AG08395 (cell line): Measurements from ENCODE around the gene KCND3.
"Not testable (repeated sequence)": the region's sequence is repeated elsewhere in the genome, so short reads cannot be mapped to it uniquely, and the experiment has no call there.

Source experiments
- DNase-seq: peaks from one replicate; pipeline ENCODE4 v3.0.0; 2012; ENCODE audit warnings: mixed read lengths, low spot score

Gene KCND3

DNA sequence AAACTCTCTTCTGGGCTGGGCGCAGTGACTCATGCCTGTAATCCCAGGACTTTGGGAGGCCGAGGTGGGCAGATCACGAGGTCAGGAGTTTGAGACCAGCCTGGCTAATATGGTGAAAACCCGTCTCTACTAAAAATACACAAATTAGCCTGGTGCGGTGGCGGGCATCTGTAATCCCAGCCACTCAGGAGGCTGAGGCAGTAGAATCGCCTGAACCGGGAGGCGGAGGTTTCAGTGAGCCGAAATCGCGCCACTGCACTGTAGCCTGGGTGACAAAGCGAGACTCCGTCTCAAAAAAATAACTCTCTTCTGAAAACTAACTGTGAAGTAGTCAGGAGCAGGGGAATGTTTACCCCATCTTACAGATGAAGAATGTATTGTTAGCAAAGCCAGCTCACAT, 247.2 kb downstream of the KCND3 start:
- not testable (repeated sequence) for DNase-seq

DNA sequence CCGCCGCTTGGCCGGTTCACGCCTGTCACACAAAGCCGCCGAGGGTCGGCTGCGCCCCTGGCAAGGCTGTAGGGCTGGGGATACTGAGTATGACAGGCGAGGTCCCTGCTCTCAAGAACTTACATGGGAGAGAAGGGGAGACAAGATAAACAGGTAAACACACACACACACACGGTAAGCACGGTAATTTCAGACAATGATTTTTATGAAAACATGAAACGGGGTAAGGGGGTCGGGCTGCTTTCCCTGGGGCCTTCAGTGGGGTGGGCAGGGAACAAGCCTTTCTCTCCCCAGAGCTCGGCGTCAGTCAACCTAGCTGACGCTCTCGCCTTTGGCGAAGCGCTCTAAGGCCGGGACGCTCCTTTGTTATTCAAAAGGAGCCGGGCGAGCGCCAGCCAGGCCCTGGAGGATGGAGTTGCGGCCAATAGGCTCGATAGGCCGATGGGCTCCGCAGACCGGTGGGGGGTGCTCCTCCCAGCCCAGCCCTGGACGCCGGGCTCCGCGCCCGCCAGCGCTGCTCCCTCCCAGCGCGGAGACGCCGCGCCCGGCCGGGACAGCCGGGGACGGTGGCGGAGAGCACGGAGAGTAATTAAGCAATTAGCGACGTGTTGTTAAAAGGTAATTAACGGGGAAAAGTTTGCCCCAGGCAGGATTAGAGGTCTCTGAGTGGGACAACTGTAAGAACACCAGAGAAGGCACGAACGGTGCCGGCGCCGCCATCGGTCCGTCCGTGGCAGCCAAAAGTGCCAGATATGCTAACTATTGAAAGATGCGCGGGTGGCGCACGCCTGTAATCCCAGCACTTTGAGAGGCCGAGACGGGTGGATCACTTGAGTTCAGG, 249.3 kb downstream of the KCND3 start:
- DNase-seq = peak; percentile 80

DNA sequence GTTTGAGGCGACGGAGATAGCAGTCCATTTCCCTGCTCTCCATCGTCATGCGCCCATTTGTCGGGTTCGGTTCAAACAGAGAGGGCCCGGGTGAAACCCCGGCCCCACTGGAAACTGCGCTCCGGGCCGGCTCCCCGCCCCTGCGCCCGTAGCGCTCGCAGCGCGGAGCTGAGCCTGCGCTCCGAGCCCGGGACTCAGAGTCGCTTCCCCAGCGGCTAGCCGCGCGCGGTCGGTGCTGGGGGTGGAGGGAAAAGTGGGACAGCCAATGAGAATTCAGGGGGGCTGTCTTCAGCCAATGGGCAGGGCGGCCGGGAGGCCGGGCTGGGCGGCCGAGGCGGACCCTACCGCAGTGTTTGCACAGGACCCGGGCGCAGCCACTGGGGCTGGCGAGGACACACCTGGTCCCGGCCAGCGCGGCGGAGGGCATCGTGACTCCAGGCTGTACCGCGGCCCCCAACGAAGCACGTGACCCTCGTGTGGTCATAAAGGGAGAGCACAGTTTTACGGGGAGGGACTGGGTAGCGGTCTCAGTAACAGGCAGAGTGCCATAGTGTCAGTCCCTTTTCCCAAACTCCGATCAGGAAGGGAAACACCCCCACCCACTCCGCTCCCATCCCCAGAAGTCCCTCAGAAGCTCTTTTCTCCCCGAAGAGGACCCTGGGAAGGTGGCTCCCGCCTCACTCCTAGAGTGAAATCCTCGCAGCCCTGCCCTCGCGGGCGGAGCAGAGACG, 250.1 kb downstream of the KCND3 start, which contains the start of gene INKA2:
INKA2 (minus strand) TSS at position 202 of the 731 bp plus-strand sequence; CDS start at position 49, 153 bp downstream.
- peak; percentile 87 for DNase-seq

DNA sequence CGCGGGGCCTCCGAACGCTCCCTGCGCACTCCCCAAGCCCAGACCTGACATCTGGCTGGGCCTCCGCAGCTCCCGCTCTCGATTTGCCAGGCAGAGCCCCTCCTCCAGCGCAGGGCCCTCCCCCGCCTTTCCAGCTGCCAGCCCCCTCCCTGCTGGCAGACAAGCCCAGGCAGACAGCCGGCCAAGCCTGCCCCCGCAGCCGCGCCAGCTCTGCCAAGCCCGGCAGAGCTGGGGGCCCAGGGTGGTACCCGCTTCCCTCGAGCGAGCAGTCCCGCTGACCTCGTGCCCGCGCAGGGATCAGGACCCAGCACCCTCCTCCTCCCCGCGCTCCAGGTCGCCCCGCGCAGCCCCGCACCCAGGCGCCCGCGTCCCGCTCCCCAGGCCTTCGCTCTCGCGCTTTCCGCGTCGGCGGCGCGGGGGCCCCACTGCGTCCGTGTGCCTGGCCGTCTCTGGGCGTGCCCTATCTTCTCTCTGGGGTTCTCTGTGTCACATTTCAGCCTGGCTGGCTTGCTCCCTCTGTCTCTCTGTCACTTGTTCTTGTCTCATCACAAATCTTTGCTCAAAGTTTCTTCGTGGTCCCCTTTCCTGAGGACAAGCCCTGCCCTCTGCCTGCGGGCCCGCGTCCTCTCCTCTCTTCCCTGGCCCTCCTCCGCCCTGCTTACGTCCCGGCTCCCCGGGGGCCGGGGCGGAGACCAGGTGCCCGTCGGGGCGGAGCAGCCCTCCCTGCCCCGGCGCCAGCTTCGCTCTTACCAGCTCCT, 250.9 kb downstream of the KCND3 start:
- peak; percentile 34 for DNase-seq

DNA sequence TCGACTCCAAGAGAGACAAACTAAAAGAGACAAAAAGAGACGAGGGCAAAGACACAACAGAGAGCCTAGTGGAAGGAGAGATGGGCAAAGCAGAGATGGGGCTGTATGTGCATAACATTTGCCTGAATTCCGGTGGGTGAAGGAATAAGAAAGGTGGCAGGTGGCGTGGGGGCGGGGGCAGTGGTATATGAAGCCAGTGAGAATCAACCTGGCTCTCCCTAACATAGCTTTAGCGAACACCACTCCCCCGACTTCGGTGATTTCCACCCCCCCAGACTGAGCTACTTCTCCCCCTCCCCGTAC, 251.4 kb downstream of the KCND3 start:
- no peak for DNase-seq

DNA sequence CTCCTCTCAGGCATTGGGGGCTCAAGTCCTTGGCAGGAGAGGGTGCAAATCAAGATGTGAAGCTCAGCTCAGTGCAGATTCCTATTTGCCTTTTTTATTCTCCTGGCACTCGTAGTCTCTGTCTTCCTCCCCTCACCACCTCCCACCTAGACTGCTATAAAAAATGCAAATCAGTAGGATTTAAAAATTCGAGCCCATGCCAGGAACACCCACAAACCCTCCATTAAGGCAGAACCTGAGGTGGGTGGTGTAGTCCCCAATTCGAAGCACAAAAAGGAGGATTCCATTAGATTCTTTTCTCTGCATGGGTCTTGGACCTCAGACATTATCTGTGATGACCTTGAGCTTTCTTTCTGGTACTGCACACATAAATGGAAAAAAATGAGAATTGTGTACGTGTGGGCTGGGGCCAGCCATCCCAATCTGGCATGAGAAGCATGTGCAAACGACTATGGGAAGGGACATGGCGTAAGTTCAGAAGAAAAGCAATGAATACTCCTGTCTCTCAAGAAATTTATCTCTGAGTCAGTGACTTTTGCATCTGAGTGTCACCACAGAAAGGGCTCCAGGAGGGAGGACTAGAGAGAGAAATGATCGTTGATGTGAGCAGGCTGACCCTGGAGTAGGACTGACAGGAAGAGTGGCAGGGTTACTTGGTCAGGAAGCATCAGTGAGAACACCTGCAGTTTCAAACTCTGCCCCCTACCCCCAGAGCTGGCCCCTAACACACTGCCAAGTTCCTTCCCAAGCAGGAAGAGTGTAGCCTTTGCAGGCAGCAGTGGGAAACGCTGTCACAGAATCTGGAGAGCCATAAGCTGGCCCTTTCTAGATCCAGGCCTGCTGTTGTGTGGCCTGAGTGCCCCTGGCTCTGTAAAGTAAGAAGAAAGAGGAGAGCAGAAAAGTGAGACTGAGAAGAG, 252.0 kb downstream of the KCND3 start:
- DNase-seq = no peak

DNA sequence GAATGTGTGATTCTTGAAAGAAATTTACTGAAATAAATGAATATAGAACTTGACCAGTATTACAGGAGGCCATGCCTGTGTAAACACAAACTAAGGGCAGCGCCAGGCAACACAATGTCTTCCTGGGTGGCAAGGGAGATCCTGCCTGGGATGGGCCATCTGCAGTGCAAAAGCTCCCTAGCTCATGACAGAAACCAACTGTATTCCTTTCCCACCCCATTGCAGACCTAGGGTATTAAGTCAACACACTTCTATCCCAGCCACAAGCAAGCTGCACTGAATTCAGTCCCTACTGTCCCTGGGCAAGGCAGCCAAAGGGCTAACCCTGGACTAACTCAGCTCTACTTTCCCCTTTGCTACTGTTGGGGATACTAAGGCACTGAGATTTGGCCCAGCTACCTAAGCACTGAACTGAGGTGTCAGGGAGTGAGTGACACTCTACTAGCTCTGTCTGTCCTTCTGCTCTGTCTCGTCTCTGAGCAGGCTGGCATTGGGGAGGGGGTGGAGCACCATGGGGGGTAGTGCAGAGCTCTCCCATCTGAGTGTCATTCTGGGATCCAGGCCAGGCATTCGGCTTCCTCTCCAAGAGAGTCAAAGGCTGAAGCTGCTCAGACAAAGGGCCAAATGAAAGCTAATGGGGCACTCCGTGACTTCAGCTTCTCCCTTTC, 252.8 kb downstream of the KCND3 start:
- DNase-seq = no peak

DNA sequence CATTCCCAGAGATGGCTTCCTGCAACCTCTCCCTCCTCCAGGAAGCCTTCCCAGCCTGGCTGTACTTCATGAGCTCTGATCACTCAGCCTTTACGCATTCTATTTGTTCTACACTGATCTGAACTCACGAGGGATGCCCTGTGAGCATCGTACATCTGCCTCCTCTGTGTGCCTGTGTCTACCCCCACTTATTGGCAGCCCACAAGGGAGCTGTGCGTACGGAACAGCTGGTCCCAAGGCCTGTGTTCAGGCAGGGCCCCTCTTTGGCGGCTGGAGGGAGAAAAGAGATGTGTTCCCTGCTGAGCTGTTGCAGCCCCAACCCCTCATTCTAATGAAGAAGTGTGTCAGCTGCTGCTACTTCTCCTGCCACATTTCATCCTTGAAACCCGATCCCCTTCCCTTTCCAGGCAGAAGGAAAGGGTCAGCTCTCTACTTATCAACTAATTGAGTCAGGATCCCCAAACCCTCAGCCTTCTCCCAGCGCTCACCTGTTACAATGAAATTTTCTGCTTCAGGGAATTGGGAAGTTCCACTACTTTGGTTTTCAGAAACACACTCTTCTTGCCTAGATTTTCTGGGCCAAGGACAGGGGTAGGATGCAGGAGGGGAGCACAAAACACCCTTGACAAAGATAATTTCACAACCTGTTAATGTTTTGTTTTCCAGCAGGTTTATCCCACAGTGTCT, 253.5 kb downstream of the KCND3 start:
- no peak for DNase-seq

DNA sequence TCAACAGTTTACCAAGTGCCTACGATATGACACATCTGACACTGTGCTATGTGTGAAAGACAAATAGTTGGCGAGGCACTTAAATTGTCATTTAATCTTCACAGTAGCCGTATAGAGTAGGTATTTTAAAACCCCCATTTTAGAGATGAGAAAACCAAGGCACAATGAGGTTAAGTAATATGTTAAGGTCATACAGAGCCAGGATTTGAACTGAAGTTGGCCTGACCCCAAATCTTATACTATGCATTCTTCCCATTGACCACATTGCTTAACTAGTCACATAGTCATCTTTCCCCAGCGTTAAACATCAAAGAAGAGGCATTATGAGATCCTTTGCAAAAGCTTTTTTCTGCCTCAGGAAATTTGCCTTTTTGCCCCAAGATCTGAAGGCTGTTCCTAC, 254.1 kb downstream of the KCND3 start:
- DNase-seq = no peak

DNA sequence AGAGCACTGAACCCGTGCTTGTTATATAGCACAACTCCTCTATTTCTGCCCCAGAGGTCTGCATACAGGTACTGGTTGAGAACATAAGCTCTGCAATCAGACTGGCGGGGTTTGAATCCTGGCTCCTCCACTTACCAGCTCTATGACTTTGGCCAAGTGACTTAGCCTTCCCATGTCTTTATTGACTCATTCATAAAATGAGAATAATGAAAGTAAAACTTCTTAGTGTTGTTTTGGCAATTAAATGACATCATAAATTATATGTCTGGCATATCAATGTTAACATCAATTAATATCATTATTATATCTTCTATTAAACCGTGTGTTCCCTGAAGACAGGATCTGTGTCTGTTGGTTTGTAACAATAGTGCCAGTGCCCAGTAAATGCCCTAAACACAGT, 254.6 kb downstream of the KCND3 start:
- DNase-seq = no peak

DNA sequence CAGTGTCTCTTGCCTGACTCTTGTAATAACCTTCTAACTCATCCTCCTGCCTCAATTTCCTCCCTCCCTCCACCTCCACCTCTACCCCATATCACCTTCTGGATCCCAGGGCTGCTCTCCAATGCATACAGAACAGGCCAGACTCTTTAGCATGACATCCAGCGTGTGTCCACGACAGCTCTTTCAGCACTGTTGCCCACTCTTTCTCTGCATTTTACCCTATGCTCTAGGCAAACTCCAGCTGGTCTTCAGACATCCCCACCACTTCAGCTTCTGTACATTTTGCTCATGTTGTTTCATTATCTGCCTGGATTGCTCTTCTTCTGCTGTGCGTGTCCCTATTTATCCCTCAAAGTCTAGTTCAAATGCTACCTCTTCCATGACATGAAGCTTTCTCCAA, 255.0 kb downstream of the KCND3 start:
- no peak for DNase-seq

DNA sequence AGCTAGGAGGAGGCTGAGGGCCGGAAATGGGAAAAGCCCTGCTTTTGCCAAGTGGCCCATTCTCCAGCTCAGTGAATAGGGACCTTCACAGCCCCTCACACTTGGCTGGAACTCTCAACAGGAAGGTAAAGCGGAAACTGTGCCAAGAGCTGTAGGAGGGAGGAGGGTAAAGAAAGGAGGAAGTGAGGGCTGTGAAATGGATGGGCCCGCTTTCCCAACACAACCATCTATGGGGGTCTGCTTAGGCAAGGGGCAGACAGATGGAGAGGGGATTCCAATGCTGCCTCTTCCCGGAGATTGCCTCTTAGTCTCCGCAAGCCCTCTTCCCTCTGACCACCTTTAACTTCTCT, 255.5 kb downstream of the KCND3 start:
- no peak for DNase-seq

DNA sequence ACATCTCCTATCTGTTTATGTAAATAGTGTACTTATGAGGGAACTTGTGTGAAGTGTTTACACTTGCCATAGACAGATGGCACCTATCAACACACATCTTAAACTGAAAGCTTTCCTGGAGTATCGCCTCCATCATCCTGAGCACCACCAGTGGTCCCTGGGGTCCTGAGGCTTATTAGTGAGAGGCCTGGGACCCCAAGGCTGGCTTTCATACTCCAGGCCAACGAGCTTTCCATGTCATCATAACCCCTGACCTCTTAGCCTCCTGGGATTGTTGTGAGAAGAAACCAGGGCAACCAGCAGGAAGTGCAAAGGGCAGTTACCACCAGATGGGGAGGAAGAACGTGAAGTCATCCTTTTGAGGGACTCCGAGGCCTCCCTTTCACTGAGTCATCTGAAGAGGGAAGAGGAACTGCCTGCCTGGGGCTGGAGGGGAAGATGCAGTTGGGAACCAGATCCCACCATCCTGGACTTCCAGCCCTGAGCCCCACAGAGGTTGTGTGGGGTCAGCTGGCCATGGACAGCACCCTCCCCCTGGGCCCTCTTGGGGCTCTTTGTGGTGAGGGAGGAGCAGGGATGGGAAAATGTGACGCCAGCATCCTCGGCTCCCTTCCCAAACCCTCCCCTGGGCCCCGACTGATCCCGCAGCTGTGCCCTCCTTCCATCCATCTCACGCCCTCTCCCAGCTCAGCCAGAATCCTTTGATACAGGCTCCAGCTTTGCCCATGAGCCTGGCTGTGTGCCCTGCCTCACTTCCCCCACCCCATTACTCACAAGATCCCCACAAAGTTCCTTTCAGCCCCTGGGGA, 256.1 kb downstream of the KCND3 start:
- peak; percentile 80 for DNase-seq

DNA sequence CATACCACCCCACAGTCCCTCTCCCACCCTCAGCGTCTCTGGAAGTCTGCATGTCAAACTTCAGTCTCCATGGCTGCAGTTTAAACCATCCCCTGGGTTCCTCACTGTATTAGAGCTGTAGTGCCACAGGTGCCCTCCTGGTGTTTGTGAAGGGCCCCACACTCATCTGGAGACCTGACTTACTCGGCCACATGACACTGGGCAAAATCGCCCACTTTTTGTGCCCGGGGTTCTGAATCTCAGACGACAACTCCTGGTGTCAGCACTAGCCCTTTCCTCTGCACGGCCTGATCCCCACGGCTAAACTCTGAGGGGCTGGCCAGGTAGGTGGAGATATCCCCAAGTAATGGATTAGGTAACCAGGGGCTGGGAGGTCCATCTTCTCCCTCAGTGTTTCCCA, 256.8 kb downstream of the KCND3 start:
- no peak for DNase-seq

DNA sequence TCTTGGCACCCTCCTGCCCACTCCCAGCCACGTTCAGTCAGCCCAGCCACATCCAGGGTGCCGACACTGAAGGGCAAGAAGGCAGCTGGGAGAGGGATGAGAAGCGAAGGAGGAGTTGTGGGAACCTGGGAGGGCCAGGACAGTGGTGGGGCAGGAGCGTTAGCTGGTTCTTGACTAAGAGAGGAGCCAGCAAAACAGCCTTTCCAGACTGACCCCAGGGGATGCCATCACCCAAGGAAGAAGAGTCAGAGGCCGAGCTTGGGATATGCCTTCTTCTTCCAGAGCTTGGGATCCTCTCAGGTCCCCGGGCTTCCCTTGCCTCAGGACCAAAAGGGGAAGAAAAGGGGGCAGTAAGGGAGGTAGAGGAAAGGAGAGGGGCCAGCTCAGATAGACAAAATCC, 257.5 kb downstream of the KCND3 start:
- no peak for DNase-seq

DNA sequence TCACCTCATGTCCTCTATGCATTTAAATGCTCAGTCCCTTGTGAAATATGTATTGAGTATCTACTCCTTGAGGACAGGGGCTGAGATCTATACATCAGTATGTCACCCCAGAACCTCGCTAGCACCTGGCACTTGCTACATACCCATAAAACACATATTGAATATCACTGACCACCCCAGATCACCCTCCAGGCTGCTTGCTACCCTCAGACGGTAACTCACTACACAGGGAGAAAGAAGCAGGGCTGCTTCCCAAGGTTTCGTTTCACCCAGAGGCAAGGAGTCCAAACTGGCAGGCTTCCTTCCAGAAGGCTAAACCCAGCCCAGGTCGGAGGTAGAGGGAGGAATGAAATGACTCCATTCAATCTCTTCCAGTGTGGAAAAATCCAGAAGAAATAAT, 258.8 kb downstream of the KCND3 start:
- no peak for DNase-seq

DNA sequence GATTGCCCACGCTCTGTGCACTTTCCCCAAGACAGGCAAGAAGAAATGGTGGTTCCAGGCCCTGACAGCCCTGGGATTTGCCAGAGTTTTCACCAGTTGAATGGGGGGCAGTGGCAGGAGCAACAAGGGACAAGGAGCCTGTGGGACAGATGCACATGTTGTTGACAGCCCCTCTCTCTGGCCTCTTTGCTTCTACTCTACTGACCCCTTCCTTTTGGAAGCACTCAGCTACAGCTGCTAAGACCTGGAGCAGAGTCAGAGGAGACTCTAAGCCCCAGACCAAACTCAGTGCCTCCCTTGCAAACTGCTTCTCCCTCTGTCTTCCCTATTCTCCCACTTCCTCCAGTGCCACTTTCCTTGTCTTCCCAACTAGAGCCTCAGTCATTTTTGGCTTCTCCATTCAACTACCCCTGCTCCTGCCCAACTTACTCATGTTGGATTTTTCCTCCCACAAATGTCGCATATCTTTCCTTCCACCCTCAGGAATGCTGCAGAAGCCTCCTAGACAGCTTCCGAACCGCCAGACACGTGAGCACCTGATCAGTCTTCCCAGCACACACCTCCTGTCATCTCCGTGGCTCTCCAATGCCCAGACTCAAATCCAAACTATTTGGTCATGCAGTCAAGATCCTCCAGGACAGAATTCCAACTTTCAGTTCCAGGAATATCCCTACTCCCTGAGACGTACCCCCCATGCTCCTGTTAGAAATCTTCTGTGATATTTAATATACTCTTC, 259.4 kb downstream of the KCND3 start:
- DNase-seq = no peak

DNA sequence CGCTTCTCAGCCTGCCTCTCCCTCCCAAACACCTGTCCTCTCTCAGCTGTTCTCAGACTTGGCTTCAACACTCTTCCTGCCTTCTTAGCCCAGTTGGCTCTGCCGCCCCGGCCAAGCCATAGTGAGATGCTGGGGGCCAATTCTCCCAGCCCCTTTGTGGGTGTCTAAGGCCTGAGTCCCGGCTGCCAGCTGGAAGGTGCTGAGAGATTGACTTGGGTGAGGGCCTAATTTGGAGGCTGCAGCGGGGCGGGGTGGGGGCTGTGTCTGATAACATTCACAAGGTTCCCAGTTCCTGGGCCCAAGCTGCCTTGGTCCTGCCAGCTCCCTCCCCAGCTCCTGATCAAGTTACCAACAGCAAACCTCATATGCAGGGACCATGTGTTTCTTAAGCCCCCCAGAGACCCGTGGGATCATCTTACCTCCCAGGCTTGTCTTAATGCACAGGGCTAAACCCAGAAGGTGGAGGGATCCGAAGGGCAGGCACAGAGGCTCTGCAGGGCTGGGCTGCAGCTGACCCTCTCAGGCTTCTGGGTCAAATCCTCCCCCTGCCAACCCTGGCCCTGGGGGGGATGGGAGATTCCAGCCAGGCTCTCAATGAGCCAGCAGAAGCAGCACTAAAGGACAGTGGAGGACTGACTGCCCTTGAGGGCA, 260.1 kb downstream of the KCND3 start:
- no peak for DNase-seq

DNA sequence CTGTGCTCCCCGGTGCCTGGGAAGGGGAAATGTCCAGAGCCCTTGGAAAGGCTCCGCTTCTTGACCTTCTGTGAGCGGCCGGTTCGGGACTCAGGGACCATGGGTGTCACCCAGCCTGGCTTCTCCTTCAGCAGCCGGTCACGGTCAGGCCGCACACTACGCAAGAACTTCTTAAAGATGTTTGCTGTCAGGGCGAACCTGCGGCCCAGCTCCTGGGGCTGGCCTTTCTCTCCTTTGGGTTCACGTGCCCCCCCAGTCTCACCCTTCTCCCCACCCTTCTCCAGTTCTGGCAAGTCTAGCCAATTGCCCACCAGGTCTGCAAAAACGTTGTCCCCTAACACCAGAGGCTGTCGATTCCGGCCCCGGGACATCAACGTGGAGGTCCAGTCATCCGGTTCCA, 262.4 kb downstream of the KCND3 start:
- no peak for DNase-seq
